Stimulated activated CD4-positive, alpha-beta T cell treated with anti-CD3 and anti-CD28 coated beads, Interleukin-15, amount 100 ng/mL, for 1 hour (primary cell): Measurements from ENCODE around the gene ZBTB22.
"Not testable (repeated sequence)": the region's sequence is repeated elsewhere in the genome, so short reads cannot be mapped to it uniquely, and the experiment has no call there.

Experiments used
- DNase-seq, 2 donors: peaks; one replicate each; pipeline ENCODE4 v3.0.0-alpha.2; 2020; ENCODE audit warnings: low read depth in 1 of 2, low spot score in 1 of 2

Gene ZBTB22, protein sequence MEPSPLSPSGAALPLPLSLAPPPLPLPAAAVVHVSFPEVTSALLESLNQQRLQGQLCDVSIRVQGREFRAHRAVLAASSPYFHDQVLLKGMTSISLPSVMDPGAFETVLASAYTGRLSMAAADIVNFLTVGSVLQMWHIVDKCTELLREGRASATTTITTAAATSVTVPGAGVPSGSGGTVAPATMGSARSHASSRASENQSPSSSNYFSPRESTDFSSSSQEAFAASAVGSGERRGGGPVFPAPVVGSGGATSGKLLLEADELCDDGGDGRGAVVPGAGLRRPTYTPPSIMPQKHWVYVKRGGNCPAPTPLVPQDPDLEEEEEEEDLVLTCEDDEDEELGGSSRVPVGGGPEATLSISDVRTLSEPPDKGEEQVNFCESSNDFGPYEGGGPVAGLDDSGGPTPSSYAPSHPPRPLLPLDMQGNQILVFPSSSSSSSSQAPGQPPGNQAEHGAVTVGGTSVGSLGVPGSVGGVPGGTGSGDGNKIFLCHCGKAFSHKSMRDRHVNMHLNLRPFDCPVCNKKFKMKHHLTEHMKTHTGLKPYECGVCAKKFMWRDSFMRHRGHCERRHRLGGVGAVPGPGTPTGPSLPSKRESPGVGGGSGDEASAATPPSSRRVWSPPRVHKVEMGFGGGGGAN

DNA sequence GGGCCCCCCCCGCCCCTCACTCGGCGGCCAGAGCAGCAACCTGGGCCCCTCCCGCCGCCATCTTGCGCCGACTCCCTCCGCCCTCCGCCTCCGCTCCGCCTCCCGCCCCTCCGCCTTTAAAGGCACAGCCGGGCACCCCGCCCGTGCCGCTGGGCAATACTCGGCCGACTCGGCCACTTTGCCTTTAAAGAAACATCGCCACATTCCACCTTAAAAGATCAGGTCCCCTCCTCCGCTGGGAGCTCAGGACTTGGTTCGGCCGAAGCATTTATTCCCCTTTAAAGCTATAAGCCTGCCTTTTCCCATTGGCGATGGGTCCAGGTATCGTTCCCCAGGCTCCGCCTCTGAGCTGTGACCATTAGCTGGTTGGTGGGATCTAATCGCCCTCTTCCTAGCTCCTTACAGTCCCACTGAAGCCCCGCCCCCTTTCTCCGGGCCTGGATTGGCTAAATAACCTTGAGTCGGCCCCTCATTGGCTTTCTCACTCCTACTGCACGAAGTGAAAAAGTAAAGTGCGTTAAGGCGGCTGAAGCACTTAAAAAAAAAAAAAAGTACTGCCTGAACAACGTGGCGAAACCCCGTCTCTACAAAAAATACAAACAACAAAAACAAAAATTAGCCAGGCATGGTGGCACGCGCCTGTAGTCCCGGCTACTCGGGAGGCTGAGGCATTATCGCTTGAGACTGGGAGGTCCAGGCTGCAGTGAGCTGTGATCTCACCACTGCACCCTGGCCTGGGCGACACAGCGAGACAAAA is at the start of gene ZBTB22:
ZBTB22 (minus strand) TSS at position 76 of the 757 bp plus-strand sequence. CDS start 828 bp downstream, outside the sequence.
- DNase-seq, result peak; percentile 90 to 91

DNA sequence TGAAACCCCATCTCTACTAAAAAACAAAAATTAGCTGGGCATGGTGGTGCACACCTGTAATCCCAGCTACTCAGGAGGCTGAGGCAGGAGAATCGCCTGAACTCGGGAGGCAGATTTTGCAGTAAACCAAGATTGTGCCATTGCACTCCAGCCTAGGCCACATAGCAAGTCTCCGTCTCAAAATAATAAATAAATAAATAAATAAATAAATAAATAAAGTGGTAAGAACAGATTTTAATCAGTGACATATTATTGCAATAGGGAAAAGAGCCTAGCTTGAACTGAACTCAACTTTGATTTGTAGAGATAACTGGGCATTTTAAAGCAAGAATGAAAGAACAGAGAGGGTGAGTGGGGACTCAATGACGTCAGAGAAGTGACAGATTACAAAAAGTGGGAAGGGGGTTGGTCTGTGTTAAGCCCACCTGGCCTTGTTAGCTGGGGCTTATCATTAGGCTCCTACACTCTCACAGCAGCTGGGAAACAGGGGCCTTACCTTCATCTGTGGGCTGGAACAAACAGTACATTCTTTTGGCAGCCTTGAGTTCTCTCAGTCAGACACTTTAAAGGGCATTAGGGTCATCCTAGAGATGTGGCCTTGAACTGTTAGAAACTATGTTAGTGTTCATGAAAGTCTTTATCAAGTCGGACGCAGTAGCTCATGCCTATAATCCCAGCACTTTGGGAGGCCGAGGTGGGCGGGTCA is 49.6 kb upstream of the ZBTB22 start:
- DNase-seq, result no peak

DNA sequence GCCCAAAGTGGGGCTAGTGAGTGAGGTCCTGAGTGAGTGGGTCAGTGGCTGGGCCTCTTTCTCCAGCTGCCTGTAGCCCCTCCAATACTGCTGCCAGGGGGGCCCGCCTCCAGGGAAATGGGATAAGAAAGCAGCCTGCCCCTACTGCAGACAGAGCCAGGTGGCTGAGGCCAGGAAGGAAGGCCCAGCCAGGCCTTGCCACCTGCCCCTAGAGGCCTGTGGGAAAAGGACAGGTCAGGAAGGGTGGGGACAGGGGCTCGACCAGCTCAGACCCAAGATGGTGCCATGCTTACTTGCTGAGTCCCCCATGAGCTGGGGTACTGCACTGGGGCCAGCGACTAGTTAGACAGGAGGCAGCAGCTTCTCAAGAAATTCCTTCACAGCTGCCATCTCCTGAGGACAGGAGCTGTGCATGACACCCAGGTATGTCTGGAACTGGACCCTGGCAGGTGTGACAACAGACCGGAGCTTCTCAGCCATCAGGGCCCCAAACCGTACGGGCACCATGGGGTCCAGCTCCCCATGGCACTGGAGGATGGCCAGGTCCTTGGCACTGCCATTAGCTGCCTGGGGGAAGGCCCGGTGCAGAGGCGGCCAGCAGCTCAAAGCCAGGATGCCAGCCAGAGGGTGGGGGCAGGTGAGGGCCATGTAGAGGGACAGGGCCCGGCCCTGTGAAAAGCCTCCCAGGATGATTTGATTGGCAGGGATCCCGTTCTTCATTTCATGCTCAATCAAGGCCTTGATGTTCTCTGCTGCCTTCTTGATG is 47.8 kb upstream of the ZBTB22 start:
- not testable (repeated sequence) for DNase-seq

DNA sequence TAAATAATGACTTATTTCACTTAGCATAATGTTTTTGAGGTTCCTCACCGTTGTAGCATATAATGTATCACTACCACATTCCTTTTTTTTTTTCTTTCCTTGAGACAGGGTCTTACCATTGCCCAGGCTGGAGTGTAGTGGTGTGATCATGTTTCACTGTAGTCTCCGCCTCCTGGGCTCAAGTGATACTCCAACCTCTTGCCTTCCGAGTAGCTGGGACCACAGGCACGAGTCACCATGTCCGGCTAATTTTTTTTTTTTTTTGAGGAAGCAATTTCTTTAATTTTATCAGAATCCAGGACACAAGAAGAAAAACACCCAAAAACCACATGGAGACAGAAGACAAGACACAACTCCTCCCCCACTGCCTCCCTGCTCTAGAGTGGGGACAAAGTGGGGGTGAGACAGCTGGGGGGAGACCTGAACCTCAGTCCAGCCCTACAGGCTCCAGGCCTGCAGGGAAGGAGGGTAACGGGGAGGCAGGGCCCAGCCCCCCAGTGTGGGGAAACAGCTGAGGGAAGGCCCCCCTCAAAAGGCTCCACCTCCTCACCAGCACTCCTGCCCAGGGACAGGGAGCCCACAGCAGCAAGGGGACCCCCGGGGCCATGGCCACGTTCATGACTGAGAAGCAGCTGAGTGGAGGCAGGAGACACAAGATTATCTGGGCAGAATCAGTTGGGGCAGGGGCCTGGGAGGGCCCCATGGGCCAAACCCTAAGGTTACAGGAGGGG is 47.1 kb upstream of the ZBTB22 start:
- not testable (repeated sequence) for DNase-seq

DNA sequence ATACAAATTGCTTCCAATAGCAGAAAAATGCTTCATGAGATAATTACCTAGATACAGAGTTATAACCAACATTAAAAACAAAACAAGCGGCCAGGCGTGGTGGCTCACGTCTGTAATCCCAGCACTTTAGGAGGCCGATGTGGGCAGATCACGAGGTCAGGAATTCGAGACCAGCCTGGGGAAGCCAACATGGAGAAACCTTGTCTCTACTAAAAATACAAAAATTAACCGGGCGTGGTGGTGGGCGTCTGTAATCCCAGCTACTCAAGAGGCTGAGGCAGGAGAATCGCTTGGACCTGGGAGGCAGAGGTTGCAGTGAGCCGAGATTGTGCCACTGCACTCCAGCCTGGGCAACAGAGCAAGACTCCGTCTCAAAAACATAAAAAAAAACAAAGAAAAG is 45.9 kb upstream of the ZBTB22 start:
- DNase-seq, result not testable (repeated sequence)

DNA sequence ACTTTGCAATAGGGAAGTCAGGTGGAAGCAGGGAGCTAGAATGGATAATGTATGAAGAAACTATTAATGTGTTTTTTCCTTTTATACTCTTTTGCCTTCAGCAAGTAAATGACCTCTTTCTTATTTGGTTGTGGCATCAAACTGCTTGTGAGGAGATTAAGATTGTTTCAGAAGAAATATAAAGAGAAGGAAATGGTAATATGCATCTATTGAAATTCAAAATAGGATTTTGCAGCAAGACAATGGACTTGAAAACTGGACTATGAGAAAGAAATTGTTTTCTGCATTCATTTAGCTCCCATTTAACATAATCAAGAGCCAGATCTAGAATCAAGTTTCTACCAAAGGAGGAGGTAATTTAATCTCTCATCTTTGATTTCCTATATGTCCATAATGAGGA is 41.8 kb upstream of the ZBTB22 start:
- no peak for DNase-seq

DNA sequence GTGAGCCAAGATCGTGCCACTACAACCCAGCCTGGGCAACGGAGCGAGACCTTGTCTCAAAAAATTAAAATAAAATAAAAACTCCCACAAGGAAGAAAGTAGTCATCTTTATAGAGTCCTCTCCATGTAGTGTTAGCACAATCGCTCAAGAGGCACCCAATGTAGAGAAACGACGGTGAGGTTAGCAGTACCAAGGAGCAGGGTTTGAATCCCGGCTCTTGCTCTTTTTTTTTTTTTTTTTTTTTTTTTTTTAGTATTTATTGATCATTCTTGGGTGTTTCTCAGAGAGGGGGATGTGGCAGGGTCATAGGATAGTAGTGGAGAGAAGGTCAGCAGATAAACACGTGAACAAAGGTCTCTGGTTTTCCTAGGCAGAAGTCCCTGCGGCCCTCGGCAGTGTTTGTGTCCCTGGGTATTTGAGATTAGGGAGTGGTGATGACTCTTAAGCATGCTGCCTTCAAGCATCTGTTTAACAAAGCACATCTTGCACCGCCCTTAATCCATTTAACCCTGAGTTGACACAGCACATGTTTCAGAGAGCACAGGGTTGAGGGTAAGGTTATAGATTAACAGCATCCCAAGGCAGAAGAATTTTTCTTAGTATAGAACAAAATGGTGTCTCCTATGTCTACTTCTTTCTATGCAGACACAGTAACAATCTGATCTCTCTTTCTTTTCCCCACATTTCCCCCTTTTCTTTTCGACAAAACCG is 39.8 kb upstream of the ZBTB22 start:
- DNase-seq, result not testable (repeated sequence)

DNA sequence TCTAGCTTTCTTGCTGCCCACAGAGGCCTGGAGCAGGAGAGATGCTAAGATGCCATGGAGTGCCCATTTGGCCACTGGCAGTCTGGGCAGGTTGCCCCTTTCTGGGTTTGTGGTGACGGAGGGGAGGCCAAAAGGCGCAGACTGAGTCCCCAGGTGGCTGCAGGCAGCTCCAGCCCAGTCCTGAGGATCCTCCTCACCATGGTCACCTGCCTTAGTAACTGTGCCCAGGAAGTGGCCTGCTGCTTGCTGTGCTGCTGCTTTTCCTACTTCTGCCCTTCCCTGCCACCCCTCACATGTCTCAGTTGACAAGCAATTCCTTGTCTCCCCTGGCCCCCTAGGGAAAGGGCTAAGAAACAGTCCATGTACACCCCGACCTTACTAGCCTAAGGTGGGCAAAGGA is 38.8 kb upstream of the ZBTB22 start:
- DNase-seq, result no peak

DNA sequence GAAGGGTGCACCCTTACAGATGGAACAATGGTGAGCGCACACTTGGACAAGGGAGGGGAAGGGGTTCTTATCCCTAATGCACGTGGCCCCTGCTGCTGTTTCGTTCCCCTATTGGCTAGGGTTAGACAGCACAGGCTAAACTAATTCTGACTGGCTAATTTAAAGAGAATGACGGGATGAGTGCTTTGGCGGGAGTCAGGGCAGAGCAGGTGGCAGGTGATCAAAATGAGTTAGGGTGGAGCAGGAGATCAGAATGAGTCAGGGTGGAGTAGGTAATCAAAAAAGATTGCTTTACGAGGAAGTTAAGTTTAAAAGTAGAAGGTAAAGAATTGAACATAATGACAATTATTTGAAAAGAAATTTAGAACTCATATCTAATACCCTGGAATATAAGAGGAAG is 38.3 kb upstream of the ZBTB22 start:
- DNase-seq, result not testable (repeated sequence)

DNA sequence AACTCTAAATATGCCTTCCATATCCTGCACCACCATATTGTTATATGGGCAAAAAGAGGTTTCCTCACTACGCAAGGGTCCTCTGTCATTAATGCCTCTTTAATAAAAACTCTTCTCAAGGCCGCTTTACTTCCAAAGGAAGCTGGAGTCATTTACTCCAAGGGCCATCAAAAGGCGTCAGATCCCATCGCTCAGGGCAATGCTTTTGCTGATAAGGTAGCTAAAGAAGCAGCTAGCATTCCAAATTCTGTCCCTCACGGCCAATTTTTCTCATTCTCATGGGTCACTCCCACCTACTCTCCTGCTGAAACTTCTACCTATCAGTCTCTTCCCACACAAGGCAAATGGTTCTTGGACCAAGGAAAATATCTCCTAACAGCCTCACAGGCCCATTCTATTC is 30.3 kb upstream of the ZBTB22 start:
- DNase-seq, result no peak

DNA sequence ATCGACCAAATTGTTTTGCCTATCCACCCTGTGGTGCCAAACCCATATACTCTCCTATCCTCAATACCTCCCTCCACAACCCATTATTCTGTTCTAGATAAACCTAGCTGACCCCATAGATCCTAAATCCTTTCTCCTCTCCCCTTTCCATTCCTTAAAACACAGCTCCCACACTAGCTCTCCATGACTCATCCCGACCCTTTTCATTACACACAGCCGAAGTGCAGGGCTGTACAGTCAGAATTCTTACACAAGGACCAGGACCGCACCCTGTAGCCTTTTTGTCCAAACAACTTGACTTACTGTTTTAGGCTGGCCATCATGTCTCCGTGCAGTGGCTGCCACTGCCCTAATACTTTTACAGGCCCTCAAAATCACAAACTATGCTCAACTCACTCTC is 29.4 kb upstream of the ZBTB22 start:
- not testable (repeated sequence) for DNase-seq

DNA sequence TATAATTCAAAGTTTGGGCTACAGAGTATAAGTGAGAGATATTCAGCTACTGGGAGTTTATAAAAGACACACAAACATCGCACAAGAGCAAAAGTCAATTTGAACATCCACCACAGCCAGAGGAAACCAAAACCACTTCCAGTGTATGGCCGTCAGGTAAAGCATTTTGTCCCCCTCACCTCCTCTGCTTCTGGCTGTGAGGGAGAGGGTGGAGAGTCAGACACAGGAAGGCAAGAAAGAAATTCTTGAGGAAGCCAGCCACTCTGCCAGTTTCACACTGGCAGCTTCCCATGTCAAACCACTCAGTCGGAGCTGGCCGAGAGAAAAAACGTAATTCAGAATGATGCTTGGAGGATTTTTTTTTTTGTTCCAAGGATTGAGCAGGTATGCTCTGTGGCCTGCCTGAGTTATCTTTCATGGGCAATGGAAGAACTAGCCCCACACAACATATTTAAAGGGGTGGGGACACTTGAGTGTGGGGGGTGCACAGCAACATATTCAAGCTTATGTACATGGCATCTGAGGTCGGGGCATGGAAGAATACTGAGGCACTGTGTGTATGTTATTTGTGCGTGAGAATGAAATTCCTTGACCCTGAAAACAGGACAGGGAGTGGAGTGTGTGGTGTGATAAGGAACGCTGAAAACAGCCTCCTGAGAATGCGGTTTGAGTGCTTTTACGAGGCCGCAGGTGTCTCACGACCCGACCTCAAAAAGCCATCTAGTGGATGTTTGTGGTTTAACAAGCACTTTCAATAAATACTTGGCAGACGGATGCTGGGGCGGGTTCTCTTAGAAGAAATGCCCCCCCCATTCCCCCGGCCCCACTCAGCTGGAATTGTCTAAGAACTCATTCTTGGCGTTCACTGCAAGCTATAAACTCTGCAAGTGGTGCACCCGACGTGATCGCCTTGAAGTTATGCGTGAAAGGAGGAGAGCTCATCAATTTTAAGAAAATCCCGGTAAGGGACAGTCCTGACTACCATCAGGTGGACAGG is 27.5 kb upstream of the ZBTB22 start:
- DNase-seq, result peak; percentile 33 to 43

DNA sequence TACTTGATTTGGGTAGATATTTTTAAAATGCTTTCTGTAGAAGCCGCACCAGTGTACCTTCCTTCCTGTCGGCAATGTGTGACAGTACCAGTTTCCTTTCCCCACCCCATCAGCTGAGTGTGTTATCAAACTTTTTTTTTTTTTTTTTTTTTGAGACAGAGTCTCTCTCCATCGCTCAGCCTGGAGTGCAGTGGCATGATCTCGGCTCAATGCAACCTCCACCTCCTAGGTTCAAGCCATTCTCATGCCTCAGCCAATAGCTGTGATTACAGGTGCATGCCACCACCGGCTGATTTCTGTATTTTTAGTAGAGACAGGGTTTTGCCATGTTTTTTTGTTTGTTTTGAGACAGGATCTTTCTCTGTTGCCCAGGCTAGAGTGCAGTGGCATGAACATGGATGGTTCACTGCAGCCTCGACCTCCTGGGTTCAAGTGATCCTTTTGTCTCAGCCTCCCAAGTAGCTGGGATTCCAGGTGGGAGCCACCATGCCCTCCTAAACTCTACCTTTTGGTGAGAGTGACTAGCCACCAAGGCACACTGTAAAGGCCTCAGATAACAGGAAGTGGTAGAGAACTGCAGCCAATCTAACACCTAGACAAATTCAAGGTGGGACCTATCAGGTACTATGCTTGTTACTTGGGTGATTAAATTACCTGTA is 26.5 kb upstream of the ZBTB22 start:
- DNase-seq, result peak in 1 of 2 donors; percentile 32

DNA sequence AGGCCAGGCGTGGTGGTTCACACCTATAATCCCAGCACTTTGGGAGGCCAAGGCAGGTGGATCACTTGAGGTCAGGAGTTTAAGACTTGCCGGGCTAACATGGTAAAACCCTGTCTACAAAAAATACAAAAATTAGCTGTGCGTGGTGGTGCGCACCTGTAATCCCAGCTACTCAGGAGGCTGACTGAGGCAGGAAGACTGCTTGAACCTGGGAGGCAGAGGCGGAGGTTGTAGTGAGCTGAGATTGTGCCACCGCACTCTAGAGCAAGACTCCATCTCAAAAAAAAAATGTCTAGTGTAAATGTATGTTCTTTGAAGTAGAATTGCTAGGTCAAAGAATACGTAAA is 26.0 kb upstream of the ZBTB22 start:
- peak in 1 of 2 donors; percentile 12 for DNase-seq

DNA sequence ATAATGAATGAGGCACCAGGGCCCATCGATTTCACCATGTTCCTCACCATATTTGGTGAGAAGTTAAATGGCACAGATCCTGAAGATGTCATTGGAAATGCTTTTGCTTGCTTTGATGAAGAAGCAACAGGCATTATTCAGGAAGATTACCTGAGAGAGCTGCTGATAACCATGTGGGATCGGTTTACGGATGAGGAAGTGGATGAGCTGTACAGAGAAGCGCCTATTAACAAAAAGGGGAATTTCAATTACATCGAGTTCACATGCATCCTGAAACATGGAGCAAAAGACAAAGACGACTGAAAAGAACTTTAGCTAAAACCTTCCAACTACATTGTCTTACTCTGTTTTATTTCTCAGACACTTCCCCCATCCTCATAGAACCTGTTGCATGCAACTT is 21.6 kb upstream of the ZBTB22 start:
- DNase-seq, result no peak

DNA sequence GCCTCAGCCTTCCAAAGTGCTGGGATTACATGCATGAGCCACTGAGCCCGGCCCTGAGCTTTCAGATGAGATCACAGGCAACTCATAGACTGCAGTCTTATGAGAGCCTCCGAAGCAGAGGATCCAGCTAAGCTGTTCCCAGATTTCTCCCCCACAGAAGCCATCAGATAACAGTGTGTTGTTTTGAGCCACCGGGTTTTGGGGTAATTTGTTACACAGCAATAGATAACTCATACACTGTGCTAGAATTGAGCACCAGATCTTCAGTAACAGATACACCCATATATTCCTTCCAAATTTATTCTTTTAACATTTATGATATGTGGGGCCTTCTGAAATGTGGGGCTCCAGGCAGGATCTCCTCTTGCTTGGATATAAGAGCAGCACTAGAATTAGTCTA is 19.0 kb upstream of the ZBTB22 start:
- DNase-seq, result no peak

DNA sequence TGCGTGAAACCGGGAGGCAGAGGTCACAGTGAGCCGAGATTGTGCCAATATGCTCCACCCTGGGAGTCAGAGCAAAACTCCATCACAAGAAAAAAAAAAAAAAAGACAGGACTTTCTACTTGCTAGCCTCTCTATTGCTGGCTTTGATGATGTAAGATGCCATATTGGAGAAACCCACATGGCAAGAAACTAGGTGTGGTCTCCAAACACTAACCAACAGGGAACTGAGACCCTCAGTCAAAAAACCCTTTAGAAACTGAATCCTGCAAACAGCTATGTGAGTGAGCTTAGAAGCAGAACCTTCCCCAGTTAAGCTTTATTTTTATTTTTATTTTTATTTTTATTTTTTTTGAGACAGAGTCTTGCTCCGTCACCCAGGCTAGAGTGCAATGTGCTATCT is 18.4 kb upstream of the ZBTB22 start:
- no peak for DNase-seq

DNA sequence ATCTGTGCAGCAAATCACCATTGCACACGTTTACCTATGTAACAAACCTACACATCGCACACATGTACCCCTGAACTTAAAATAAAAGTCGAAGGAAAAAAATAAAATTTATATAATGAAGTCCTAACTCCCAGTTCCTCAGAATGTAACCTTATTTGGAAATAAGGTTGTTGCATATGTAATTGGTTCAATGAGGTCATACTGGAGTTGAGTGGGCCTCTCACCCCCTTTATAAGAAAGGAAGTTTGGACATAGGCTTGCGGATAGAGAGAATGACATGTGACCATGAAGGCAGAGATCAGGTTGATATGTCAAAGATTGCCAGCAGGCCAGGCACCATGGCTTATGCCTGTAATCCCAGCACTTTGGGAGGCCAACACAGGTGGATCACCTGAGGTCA is 16.1 kb upstream of the ZBTB22 start:
- no peak for DNase-seq
